22Rv1 (cell line): ENCODE results near the gene POLK.

Source experiments
- ZFX ChIP-seq: fragments of 450-650 bp; IDR thresholded peaks from 2 replicates; pipeline ENCODE4 v1.6.1; 2017; ENCODE audit warnings: antibody characterized with exemption, borderline replicate concordance
- TF ChIP-seq, protein P1 (sequence below): fragments of 450-650 bp; IDR thresholded peaks from 2 replicates; pipeline ENCODE4 v1.5.1; 2017; ENCODE audit warnings: mild to moderate bottlenecking

GRCh38 chr5:75626959-75627358, 115.3 kb downstream of the POLK start:
- TF ChIP-seq, protein P1, sequence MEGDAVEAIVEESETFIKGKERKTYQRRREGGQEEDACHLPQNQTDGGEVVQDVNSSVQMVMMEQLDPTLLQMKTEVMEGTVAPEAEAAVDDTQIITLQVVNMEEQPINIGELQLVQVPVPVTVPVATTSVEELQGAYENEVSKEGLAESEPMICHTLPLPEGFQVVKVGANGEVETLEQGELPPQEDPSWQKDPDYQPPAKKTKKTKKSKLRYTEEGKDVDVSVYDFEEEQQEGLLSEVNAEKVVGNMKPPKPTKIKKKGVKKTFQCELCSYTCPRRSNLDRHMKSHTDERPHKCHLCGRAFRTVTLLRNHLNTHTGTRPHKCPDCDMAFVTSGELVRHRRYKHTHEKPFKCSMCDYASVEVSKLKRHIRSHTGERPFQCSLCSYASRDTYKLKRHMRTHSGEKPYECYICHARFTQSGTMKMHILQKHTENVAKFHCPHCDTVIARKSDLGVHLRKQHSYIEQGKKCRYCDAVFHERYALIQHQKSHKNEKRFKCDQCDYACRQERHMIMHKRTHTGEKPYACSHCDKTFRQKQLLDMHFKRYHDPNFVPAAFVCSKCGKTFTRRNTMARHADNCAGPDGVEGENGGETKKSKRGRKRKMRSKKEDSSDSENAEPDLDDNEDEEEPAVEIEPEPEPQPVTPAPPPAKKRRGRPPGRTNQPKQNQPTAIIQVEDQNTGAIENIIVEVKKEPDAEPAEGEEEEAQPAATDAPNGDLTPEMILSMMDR, result no peak
- TF ChIP-seq ZFX, result no peak
